Measurements from ENCODE around the gene EMB.
"Not testable (repeated sequence)": the region's sequence is repeated elsewhere in the genome, so short reads cannot be mapped to it uniquely, and the experiment has no call there.

DNA sequence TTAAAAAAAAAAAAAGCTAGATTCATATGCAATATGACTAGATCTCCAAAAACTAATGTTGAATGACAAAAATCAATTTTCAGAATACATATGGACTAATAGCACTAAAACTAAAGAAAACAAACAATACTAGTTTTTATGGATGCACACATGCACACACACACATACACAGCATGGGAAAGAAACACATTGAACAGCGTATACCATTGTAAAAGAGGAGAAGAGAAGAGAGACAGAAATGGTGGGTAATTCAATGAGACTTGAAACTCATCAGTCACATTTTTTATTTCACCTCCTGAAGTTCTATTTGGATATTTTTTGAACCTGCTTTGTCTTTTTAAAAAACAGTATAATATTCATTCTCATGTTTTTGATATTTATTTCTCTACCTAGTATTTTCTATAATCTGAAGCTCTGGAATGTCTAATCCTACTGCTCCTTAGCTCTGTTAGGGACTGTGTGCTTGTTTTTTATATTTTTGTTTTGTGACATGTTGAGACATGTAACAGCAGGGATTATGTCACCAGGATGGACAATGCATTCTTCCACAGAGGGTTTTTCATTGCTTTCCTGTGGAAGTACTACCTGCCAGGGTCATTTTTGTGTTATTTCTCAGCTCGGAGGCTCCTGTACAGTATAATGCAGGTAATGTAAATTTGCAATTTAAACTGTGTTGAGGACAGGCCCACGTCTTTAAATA is 17.8 kb downstream of the EMB start:
- TF ChIP-seq RNF2 (IDR thresholded peaks at IDR 0.05); ZNF507 (tag; conservative IDR thresholded peaks at IDR 0.05); BRF1 (IDR thresholded peaks at IDR 0.05; ENCODE audit: borderline replicate concordance, extremely low read depth, insufficient read length); NONO (IDR thresholded peaks at IDR 0.05; ENCODE audit: low read depth in 2 of 2, low read length in 1 of 2); ZNF217 (CRISPR knock-in tag; IDR thresholded peaks at IDR 0.05); MLLT1 (IDR thresholded peaks at IDR 0.05); SMC3 (conservative IDR thresholded peaks at IDR 0.05; ENCODE audit: insufficient read depth, low read depth, low read length); MYNN (IDR thresholded peaks at IDR 0.05); MYNN (CRISPR knock-in tag; IDR thresholded peaks at IDR 0.05); ZNF589 (CRISPR knock-in tag; IDR thresholded peaks at IDR 0.05; ENCODE audit: low read depth); CTCF (IDR thresholded peaks at IDR 0.05 in 2 of 3, conservative IDR thresholded peaks at IDR 0.05 in 1 of 3; ENCODE audit: insufficient read depth in 2 of 3, low read depth in 1 of 3, low read length in 3 of 3); SPI1 (IDR thresholded peaks at IDR 0.05; ENCODE audit: borderline replicate concordance, low read depth, low read length): not testable (repeated sequence)
- TF ChIP-seq, protein P1, sequence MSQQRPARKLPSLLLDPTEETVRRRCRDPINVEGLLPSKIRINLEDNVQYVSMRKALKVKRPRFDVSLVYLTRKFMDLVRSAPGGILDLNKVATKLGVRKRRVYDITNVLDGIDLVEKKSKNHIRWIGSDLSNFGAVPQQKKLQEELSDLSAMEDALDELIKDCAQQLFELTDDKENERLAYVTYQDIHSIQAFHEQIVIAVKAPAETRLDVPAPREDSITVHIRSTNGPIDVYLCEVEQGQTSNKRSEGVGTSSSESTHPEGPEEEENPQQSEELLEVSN (IDR thresholded peaks at IDR 0.05; ENCODE audit: borderline replicate concordance in 1 of 2, extremely low read depth in 1 of 2, insufficient read depth in 1 of 2, insufficient read length in 1 of 2, low read depth in 1 of 2, low read length in 1 of 2, poor library complexity in 1 of 2, severe bottlenecking in 1 of 2), result not testable (repeated sequence)
- TF ChIP-seq, protein P2, sequence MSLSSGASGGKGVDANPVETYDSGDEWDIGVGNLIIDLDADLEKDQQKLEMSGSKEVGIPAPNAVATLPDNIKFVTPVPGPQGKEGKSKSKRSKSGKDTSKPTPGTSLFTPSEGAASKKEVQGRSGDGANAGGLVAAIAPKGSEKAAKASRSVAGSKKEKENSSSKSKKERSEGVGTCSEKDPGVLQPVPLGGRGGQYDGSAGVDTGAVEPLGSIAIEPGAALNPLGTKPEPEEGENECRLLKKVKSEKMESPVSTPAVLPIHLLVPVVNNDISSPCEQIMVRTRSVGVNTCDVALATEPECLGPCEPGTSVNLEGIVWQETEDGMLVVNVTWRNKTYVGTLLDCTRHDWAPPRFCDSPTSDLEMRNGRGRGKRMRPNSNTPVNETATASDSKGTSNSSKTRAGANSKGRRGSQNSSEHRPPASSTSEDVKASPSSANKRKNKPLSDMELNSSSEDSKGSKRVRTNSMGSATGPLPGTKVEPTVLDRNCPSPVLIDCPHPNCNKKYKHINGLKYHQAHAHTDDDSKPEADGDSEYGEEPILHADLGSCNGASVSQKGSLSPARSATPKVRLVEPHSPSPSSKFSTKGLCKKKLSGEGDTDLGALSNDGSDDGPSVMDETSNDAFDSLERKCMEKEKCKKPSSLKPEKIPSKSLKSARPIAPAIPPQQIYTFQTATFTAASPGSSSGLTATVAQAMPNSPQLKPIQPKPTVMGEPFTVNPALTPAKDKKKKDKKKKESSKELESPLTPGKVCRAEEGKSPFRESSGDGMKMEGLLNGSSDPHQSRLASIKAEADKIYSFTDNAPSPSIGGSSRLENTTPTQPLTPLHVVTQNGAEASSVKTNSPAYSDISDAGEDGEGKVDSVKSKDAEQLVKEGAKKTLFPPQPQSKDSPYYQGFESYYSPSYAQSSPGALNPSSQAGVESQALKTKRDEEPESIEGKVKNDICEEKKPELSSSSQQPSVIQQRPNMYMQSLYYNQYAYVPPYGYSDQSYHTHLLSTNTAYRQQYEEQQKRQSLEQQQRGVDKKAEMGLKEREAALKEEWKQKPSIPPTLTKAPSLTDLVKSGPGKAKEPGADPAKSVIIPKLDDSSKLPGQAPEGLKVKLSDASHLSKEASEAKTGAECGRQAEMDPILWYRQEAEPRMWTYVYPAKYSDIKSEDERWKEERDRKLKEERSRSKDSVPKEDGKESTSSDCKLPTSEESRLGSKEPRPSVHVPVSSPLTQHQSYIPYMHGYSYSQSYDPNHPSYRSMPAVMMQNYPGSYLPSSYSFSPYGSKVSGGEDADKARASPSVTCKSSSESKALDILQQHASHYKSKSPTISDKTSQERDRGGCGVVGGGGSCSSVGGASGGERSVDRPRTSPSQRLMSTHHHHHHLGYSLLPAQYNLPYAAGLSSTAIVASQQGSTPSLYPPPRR (CRISPR knock-in tag; IDR thresholded peaks at IDR 0.05; ENCODE audit: borderline replicate concordance), result not testable (repeated sequence)

Data from K562 (cell line).